H54 (cell line): ENCODE measurements around the gene APELA.
"Not testable (repeated sequence)": the region's sequence is repeated elsewhere in the genome, so short reads cannot be mapped to it uniquely, and the experiment has no call there.

Experiments used
- DNase-seq: peaks from one replicate; pipeline ENCODE4 v3.0.0; 2011; ENCODE audit warnings: low spot score, mixed read lengths; ENCODE audit not compliant: insufficient read length
- FAIRE-seq: peaks from 3 replicates; lab custom pipeline; 2011; peaks lifted over from hg19 to GRCh38; lab: Jason Lieb, UNC
- POLR2A ChIP-seq: IDR thresholded peaks from 2 replicates; pipeline ENCODE4 v1.6.1; 2011; ENCODE audit warnings: low read depth, mild to moderate bottlenecking, low read length

Gene APELA

DNA sequence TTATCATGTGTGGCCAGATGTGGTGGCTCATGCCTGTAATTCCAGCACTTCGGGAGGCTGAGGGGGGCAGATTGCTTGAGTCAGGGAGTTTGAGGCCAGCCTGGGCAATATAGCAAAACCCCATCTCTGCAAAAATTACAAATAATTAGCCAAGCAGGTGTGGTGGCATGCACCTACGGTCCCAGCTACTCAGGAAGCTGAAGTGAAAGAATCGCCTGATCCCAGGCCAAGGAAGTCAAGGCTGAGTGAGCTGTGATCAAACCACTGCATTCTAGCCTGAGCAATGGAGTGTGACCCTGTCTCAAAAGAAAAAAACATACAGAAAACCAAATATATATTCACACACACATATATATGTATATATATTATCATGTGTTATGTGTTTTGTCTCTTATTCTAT lies 15.0 kb downstream of the APELA start:
- FAIRE-seq (no peak), DNase-seq (no peak)
- no peak for TF ChIP-seq POLR2A

DNA sequence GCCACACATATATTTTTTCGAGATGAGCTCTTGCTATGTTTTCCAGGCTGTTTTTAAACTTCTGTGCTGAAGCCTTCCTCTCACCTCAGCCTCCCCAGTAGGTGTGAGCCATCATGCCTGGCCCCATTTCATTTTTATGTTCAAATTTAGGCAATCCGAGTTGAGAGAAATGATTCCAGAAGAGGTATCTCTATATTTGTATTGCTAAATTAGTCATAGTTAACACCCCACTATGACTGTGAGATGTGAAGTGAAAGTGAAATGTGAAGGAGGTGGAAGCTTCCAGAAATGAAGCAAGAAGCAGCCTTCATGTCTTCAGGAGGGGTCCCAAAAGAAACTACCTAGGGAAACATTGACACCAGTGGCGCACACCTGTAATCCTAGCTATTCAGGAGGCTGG lies 17.7 kb downstream of the APELA start:
- DNase-seq: no peak
- no peak for FAIRE-seq
- TF ChIP-seq POLR2A: no peak

DNA sequence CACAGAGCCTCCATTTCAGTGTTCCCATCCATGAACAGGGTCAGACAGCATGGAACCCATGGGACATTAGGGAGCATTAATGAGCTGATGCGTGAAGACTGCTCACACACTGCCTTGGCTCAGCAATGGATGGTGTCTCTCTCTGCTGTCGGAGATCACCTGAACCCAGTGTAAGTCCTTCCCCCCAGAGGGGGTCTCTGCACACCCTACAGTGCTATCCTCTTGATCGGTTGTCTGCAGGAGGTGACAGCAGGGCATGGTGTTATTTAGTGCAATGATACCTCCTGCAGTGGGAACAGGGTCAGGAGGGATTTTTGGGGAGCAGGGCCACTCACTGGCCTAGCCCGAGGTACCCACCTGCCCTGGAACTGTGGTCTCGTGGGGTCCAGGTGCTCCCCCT lies 25.6 kb downstream of the APELA start:
- FAIRE-seq: no peak

DNA sequence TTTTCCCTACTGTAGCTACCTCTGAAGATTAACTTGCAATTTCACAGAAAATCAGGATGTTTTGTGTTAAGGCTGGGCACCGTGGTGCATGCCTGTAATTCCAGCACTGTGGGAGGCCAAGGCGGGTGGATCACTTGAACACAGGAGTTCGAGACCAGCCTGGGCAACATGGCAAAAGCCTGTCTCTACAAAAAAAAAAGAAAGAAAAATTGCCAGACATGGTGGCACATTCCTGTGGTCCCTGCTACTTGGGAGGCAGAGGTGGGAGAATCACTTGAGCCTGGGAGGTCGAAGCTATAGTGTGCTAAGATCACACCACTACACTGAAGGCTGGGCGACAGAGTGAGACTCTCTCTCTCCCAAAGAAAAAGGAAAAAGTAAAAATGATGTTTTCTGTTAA lies 27.4 kb downstream of the APELA start:
- no peak for TF ChIP-seq POLR2A
- no peak for DNase-seq
- FAIRE-seq: no peak

More for the DNA sequence above, 25.6 kb downstream of the APELA start:
- DNase-seq: no peak
- no peak for TF ChIP-seq POLR2A

DNA sequence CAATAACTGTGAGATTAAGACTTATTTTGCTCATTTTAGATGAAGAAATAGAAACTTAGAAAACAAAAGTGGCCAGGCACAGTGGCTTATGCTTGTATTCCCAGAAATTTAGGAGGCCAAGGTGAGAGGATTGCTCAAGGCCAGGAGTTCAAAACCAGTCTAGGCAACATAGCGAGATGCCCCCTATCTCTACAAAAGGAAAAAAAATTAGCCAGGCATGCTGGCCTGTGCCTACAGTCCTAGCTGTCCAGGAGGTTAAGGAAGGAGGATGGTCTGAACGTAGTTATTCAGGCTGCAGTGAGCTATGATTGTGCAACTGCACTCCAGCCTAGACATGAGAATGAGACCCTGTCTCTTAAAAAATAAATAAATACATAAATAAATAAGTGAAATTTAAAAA lies 28.0 kb downstream of the APELA start:
- no peak for TF ChIP-seq POLR2A
- FAIRE-seq: no peak
- DNase-seq: no peak

DNA sequence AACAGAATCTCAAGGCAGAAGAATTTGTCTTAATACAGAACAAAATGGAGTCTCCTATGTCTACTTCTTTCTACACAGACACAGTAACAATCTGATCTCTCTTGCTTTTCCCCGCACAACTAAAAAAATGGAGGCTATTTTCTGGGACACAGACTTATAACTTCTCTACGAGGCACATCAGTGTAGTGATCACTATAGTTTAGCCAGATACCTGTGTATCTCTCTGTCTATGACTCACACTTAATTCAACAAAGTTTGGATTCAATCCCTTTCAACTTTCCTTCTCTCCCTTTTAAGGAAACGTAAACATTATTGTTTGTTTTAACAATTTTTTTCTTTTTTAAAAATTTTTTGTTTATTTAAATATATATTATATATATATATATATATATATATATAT lies 29.4 kb downstream of the APELA start:
- no peak for FAIRE-seq
- no peak for DNase-seq
- TF ChIP-seq POLR2A: no peak

DNA sequence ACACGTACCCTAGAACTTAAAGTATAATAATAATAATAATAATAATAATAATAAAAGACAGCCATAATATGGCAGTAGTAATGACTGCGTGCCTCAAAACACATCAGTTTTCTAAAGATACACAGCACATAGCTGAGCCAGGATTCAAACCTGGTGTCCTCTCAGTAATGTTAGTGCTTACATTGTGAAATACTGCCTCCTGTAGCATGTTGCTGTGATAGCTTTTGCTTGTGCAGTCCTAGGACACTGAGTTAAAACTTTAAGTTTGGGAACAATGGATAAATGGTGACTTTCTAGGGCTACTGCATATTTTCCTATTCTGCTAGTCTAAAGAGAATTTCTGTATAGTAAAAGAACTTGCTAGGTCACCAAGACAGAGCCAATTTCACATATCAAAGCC lies 36.5 kb downstream of the APELA start:
- not testable (repeated sequence) for FAIRE-seq, DNase-seq

DNA sequence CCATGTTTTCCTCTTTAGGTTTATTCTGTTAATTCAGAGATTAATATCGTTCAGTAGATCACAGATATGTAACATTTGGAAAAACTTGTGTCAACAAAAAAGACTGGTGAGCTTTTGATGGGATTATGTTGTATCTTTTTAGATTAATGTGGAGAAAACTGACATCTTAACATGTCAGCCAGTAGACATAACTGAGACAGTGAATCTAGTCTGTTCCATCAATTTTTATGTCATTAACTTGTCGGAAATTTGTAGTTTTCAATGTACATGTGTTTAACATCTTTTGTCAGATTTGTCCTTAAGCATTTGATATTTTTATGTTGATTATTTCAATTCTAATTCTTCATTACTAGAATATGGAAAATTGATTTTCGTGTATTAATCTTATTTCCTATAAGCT lies 42.0 kb downstream of the APELA start:
- no peak for DNase-seq
- no peak for TF ChIP-seq POLR2A

DNA sequence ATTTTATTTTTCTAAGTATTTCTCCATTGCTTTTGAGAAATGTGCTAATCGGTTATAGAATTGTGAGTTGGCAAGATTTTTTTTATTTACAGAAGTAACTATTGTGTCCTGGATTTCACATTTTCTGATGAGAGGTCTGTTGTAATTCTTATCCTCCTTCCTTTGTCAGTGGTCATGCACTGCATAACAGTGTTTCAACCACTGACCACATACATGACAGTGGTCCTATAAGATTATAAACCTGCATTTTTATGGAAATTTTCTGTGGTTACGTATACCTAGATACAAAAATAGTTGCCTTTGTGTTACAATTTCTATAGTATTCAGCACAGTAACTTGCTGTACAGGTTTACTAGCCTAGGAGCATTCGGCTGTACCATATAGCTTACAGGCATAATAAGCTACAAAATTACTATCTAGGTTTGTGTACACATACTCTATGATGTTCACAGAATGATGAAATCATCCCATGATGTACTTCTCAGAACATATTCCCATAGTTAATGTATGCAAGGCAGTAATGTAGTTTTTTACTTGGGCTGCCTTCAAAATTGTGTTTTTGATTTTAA lies 47.8 kb downstream of the APELA start:
- FAIRE-seq: no peak

More for the DNA sequence above, 42.0 kb downstream of the APELA start:
- no peak for FAIRE-seq

DNA sequence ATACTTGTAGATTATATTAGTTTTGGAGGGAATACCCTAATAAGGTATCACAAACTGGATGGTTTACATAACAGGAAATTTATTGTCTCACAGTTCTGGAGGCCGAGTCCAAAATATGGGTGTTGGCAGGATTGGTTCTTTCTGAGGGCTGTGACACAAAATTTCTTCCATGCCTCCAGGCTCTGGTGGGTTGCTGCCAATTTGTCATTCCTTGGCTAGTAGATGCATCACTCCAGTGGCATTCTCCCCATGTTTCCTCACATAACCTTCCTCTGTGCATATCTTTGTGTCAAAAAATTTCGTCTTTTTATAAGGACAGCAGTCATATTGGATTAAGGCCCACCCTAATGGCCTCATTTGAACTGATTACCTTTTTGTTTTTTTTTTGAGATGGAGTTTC lies 49.3 kb downstream of the APELA start:
- no peak for FAIRE-seq
- no peak for DNase-seq
- no peak for TF ChIP-seq POLR2A

More for the DNA sequence above, 47.8 kb downstream of the APELA start:
- no peak for DNase-seq
- TF ChIP-seq POLR2A: no peak

DNA sequence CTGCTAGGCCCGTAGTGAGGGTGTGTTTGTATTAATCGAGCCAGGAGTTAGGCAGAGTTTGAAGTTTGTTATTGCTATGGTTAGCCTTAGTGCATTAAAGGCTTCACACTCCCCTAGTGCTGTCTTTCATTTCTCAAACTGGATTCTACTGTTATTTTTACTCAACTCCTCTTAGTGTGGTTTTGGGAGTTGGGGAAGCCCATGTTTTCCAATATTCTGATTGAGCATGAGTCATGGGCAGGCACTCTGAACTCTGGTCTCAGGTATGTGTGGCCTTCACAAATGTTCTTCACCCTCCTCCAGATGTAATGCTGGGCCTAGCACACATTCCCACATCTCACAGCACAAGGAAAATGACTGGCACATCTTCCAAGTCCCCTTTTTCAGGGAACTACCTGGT lies 50.1 kb downstream of the APELA start:
- FAIRE-seq: peak; percentile 68
- DNase-seq: not testable (repeated sequence)

DNA sequence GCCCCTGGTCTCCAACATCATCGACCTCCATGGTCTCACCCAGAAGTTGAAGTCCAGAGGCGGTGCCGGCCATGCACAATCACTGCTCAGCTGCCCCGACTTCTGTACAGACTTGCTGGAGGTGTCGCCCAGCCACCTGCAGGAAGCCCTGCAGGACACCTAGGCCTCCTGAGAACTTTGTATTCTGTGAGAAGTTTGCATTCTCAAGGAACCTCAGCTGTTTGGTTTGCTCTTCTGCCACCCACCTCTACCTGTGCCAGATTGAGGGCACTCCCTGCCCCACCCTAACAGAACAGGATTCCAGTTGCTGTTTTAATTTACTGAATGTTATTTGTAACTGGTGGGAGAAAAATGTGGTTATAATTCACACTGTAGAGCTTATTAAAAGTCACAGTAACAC lies 53.7 kb downstream of the APELA start:
- no peak for TF ChIP-seq POLR2A
- no peak for FAIRE-seq
- DNase-seq: no peak

DNA sequence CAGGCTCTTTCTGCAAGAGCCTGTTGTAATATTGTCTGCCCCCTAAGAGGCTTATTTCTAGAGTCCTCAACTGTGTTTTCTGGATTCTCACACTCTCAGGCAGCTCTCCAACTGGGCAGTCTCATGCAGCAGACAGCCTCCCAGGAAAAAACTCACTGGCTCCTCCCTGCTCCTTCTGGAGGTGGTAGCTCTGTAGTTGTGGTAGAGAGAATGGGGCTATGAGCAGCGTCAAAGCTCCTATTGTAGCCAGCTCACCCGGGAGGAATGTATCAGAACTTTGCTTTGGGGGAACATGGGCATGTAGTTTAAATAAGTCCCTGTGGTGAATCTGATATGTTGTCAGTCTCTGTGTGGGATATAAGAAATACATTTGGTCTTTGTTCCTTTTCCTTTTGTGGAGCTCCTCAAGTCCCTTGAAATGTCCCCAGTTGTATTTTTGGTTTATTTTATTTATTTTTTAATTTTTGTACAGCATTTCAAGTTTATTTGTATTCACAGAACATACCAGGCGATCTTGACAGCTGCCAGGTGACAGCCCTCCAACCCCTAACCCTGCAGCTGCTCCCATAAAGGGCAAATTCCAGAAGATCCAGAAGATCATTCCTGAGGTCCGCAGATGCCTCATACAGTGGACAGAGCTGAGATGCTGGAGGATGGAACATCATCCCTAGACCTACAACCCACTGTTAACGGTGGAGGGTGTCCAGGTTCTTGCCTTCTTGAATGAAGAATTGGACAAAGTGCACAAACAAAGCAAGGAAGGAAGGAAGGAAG lies 54.8 kb downstream of the APELA start:
- FAIRE-seq (no peak), DNase-seq (peak; percentile 26)
- no peak for TF ChIP-seq POLR2A

DNA sequence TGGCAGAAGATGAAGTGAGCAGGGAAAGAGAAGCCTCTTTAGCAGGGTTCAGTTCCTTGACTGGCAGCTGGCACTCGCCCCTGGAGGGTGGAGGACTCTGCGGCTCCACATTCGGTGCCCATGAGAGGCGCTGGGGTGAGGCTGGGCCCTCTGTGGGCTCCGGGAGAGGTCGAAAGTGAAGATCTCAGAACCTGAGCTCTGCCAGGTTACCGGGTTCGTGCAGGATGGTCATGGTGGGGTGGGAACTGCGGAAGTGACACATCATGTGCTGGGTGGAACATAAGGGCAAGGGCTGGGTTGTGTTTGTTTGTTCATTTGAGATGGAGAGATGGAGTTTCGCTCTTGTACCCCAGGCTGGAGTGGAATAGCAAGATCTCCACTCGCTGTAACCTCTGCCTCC lies 56.3 kb downstream of the APELA start:
- FAIRE-seq (no peak), DNase-seq (no peak)
- TF ChIP-seq POLR2A: no peak

DNA sequence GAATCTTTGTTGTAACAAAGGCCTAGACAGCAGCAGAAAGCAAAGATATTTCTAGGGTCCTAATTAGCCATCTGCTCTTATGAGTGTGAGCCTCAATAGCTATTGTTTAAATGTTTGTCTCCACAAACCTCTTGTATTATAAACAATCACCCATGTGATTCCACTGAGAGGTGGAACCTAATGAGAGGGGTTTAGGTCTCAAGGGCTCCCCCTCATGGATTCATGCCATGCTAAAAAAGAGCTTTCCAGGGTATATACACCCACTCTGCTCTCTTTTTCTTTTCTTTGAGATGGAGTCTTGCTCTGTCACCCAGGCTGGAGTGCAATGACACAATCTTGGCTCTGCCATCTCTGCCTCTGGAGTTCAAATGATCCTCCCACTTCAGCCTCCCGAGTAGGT lies 58.4 kb downstream of the APELA start:
- TF ChIP-seq POLR2A: no peak
- FAIRE-seq: no peak
- no peak for DNase-seq

DNA sequence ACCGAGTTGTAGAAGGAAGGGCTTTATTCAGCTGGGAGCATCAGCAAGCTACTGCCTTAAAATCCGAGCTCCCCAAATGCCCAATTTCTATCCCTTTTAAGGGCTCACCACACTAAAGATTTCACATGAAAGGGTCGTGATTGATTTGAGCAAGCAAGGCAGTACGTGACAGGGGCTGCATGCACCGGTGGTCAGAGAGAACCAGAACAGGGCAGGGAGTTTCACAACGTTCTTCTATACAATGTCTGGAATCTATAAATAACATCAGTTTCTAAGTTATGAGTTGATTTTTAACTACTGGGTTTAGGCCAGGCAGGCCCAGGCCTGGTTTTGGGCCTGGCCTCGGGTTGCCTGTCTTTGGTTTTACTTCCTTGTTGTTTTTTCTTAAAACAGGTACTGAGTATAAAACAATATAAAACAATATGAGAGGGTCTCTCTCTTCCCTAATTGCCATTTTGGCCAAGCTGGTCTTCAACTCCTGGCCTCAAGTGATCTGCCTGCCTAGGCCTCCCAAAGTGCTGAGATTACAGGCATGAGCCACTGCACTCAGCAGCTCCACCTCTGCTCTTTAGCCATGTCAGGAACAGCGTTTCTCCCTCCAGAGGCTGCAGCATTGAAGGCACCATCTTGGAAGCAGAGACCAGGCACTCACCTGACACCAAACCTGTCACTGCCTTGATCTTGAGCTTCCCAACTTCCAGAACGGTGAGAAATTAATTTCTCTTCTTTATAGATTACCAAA lies 59.1 kb downstream of the APELA start:
- not testable (repeated sequence) for DNase-seq, FAIRE-seq
